Stimulated activated naive B cell treated with anti-CD40 and anti-IgM and Interleukin-4, amounts not matched to agents 10 μg/mL and 1 μg/mL and 100 μg/mL, for 72 hours (primary cell): ENCODE data around the gene MCEMP1.
"Not testable (repeated sequence)": the region's sequence is repeated elsewhere in the genome, so short reads cannot be mapped to it uniquely, and the experiment has no call there.

Experiments
- ATAC-seq, 2 donors: fragments of 150-1000 bp; cut with Tn5 transposase; replicated peaks; 2 replicates each; pipeline ENCODE4 v1.10.0; 2021; ENCODE audit warnings: moderate library complexity in 1 of 2
- DNase-seq: peaks from one replicate; pipeline ENCODE4 v3.0.0; 2021
- H3K27ac Mint-ChIP-seq: one replicate; pipeline ENCODE4 v1.8.0; 2022; ENCODE audit warnings: mild to moderate bottlenecking, mixed read lengths
- H3K27me3 Mint-ChIP-seq, 2 donors: one replicate each; pipeline ENCODE4 v1.8.0; 2022; ENCODE audit warnings: mixed read lengths in 2 of 2
- H3K36me3 Mint-ChIP-seq, 2 donors: one replicate each; pipeline ENCODE4 v1.8.0; 2022; ENCODE audit warnings: mixed read lengths in 2 of 2, mild to moderate bottlenecking in 1 of 2
- H3K4me1 Mint-ChIP-seq, 2 donors: one replicate each; pipeline ENCODE4 v1.8.0; 2022; ENCODE audit warnings: mixed read lengths in 2 of 2, mild to moderate bottlenecking in 1 of 2
- H3K4me3 Mint-ChIP-seq, 2 donors: one replicate each; pipeline ENCODE4 v1.8.0; 2022; ENCODE audit warnings: mild to moderate bottlenecking in 2 of 2, mixed read lengths in 2 of 2, moderate library complexity in 1 of 2
- H3K9me3 Mint-ChIP-seq, 2 donors: one replicate each; pipeline ENCODE4 v1.8.0; 2022; ENCODE audit warnings: mixed read lengths in 2 of 2, mild to moderate bottlenecking in 1 of 2

Gene MCEMP1

DNA sequence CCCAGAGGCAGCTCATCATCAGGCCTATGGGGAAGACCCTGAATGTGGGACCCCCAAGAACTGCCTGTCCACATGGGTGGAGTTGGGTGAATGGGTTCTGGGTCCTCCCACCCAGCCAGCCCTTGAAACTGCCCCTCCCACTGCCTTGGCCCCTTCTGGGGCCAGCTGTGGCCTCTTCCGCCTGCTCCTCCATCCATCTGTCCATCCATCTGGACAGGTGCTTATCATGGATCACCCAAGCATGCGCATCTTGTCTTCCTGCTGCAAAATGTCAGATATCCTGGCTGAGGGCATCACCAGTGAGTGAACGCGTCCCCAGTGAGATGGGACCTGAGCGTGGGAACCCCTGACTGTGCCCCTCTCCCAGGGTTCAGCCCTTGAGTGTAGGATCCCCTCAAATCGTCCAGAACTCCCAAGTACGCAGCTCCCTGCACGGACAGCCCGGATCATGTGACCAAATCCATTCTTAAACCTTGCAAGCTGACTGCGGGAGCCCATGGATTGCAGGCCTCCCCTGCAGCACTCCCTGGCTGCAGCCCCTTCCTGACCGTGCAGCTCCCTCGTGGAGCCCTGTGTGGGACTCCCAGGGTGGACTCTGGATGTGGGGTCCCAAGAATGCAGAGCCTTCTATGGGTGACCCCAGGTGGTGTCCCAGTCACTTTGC lies 38.0 kb upstream of the MCEMP1 start:
- peak overlapping the region in 1 of 2 donors; percentile 7 for H3K4me3 Mint-ChIP-seq
- no peak for DNase-seq
- no peak for ATAC-seq
- H3K9me3 Mint-ChIP-seq, result peaks cover 0 to 2% of the 10 kb centered on the region in 2 donors
- H3K4me1 Mint-ChIP-seq, result peaks cover 26 to 55% of the 10 kb centered on the region in 2 donors
- H3K27me3 Mint-ChIP-seq, result no peaks in the 10 kb centered on the region
- H3K27ac Mint-ChIP-seq, result no peak overlapping the region
- peaks cover 36 to 42% of the 10 kb centered on the region in 2 donors for H3K36me3 Mint-ChIP-seq

DNA sequence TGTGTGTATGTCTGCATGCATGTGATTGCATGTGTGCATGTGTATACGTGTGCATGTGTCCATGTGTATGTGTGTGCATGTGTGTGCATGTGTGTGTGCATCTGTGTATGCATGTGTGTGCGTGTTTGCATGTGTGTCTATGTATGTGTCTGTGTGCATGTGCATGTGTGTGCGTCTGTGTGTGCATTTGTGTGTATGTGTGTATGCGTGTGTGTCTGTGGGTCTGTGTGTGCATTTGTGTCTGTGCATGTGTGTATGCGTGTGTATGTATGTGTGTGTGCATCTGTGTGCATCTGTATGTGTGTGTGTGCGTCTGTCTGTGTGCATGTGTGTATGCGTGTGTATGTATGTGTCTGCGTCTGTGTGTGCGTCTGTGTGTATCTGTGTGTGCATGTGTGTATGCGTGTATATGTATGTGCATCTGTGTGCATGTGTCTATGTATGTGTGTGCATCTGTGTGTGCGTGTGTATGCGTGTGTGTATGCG lies 37.0 kb upstream of the MCEMP1 start:
- no peak for ATAC-seq
- peaks cover 21 to 51% of the 10 kb centered on the region in 2 donors for H3K4me1 Mint-ChIP-seq
- H3K4me3 Mint-ChIP-seq, result peak overlapping the region; percentile 15 to 18
- H3K9me3 Mint-ChIP-seq, result peaks cover 0 to 2% of the 10 kb centered on the region in 2 donors
- no peaks in the 10 kb centered on the region for H3K27me3 Mint-ChIP-seq
- DNase-seq, result no peak
- no peak overlapping the region for H3K27ac Mint-ChIP-seq
- peaks cover 43 to 47% of the 10 kb centered on the region in 2 donors for H3K36me3 Mint-ChIP-seq

GRCh38 chr19:7640803-7641202 lies 36.1 kb upstream of the MCEMP1 start:
- Mint-ChIP-seq H3K4me3 (no peak overlapping the region), H3K9me3 (peaks cover 0 to 2% of the 10 kb centered on the region in 2 donors), H3K4me1 (peaks cover 21 to 42% of the 10 kb centered on the region in 2 donors), H3K36me3 (peaks cover 49 to 53% of the 10 kb centered on the region in 2 donors), H3K27me3 (no peaks in the 10 kb centered on the region), H3K27ac (no peak overlapping the region)
- no peak for ATAC-seq
- DNase-seq, result no peak

- Mint-ChIP-seq H3K27me3 (no peaks in the 10 kb centered on the region), H3K36me3 (peaks cover 51 to 59% of the 10 kb centered on the region in 2 donors), H3K27ac (no peak overlapping the region), H3K4me1 (peaks cover 20 to 34% of the 10 kb centered on the region in 2 donors), H3K4me3 (no peak overlapping the region), H3K9me3 (peaks cover 0 to 2% of the 10 kb centered on the region in 2 donors)
- ATAC-seq (no peak), DNase-seq (no peak)
Measured at GRCh38 chr19:7641290-7642276, 35.3 kb upstream of the MCEMP1 start.

DNA sequence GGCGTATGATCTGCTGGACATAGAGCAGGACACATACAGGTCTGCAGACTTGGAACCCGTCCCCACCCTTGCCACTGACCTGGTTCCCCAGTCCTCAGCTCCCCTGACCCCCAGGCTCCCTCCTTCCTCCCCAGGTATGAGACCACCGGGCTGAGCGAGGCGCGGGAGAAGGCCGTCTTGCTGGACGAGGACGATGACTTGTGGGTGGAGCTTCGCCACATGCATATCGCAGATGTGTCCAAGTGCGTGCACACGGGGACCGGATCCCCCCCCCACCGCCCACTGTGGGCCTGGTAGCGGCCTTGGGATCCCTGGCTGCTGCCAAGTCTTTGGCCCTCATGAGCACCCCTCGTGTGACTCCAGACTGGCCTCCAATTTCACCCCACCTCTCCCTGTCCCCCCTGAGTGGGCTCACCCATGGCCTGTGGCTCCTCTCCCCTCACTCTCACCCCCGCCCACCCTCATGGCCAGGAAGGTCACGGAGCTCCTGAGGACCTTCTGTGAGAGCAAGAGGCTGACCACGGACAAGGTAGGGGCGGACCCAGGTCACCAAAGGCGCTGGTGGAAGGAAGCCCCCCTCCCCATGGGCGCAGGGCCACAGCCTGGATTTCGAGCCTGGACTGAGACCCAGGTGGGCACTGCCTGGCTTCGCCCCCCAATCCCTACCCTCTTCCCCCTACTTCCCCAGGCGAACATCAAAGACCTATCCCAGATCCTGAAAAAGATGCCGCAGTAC lies 34.4 kb upstream of the MCEMP1 start:
- Mint-ChIP-seq H3K27me3 (no peaks in the 10 kb centered on the region), H3K9me3 (peaks cover 0 to 2% of the 10 kb centered on the region in 2 donors), H3K36me3 (peaks cover 50 to 62% of the 10 kb centered on the region in 2 donors), H3K4me1 (peaks cover 18 to 30% of the 10 kb centered on the region in 2 donors), H3K27ac (no peak overlapping the region), H3K4me3 (no peak overlapping the region)
- ATAC-seq (no peak), DNase-seq (no peak)

GRCh38 chr19:7643031-7643415 lies 33.9 kb upstream of the MCEMP1 start:
- H3K9me3 Mint-ChIP-seq, result peaks cover 0 to 2% of the 10 kb centered on the region in 2 donors
- no peaks in the 10 kb centered on the region for H3K27me3 Mint-ChIP-seq
- peaks cover 53 to 67% of the 10 kb centered on the region in 2 donors for H3K36me3 Mint-ChIP-seq
- no peak overlapping the region for H3K4me3 Mint-ChIP-seq
- DNase-seq, result no peak
- H3K27ac Mint-ChIP-seq, result no peak overlapping the region
- no peak for ATAC-seq
- H3K4me1 Mint-ChIP-seq, result peaks cover 18 to 24% of the 10 kb centered on the region in 2 donors

DNA sequence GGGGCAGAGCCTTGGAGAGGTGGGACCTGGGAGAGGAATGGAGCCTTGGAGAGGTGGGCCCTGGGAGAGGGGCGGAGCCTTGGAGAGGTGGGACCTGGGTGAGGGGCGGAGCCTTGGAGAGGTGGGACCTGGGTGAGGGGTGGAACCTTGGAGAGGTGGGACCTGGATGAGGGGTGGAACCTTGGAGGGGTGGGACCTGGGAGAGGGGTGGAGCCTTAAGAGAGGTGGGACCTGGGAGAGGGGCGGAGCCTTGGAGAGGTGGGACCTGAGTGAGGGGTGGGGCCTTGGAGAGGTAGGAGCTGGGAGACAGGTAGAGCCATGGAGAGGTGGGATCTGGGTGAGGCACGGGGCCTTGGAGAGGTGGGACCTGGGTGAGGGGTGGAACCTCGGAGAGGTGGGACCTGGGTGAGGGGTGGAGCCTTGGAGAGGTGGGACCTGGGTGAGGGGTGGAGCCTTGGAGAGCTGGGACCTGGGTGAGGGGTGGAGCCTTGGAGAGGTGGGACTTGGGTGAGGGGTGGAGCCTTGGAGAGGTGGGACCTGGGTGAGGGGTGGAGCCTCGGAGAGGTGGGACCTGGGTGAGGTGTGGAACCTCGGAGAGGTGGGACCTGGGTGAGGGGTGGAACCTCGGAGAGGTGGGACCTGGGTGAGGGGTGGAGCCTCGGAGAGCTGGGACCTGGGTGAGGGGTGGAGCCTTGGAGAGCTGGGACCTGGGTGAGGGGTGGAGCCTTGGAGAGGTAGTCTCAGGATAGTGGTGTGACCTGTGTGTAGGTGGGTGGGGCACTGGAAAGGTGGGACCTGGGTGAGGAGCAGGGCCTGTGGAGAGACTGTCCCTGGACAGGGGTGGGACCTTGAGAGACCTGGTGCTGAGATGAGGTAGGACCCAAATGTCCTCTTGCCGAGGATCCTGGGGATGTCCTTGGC lies 33.0 kb upstream of the MCEMP1 start:
- not testable (repeated sequence) for ATAC-seq, H3K4me3 Mint-ChIP-seq, H3K27ac Mint-ChIP-seq

DNA sequence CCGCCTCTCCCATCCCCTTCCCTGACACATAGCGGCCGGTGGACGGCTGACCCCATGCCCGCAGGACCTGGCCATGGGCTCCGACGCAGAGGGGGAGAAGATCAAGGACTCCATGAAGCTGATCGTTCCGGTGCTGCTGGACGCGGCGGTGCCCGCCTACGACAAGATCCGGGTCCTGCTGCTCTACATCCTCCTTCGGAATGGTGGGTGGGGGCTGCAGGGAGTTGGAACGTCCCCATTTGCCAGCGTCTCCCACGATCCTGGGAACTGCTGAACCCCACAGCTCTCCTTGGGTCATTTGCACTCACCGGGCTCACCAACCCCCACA lies 32.4 kb upstream of the MCEMP1 start:
- peaks cover 0 to 2% of the 10 kb centered on the region in 2 donors for H3K9me3 Mint-ChIP-seq
- no peak overlapping the region for H3K27ac Mint-ChIP-seq
- no peak for DNase-seq
- peaks cover 52 to 67% of the 10 kb centered on the region in 2 donors for H3K36me3 Mint-ChIP-seq
- H3K27me3 Mint-ChIP-seq, result no peaks in the 10 kb centered on the region
- H3K4me1 Mint-ChIP-seq, result peaks cover 9 to 13% of the 10 kb centered on the region in 2 donors
- no peak overlapping the region for H3K4me3 Mint-ChIP-seq
- no peak for ATAC-seq

More for the DNA sequence above, 33.0 kb upstream of the MCEMP1 start:
- DNase-seq, H3K27me3 Mint-ChIP-seq, H3K9me3 Mint-ChIP-seq: not testable (repeated sequence)
- peaks cover 55 to 74% of the 10 kb centered on the region in 2 donors for H3K36me3 Mint-ChIP-seq
- H3K4me1 Mint-ChIP-seq, result peaks cover 15 to 17% of the 10 kb centered on the region in 2 donors

DNA sequence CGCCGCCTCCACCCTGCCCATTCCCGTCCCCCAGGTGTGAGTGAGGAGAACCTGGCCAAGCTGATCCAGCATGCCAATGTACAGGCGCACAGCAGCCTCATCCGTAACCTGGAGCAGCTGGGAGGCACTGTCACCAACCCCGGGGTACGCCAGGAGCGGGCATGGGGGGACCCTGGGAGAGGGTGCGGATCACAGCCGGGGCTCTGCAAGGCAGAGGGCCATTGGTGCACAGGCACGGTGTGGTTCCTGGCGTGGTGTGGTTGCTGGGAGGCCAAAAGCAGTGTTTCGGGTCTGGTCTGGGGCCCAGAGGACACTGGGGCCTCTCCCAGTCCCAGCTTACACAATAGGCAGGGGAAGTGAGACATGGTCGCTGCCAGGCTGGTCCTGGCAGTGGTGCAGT lies 31.7 kb upstream of the MCEMP1 start:
- H3K4me1 Mint-ChIP-seq, result peaks cover 3 to 6% of the 10 kb centered on the region in 2 donors

GRCh38 chr19:7645656-7646425 lies 31.0 kb upstream of the MCEMP1 start:
- DNase-seq (no peak), ATAC-seq (no peak)
- Mint-ChIP-seq H3K27me3 (peaks cover 0 to 7% of the 10 kb centered on the region in 2 donors), H3K36me3 (peaks cover 42 to 57% of the 10 kb centered on the region in 2 donors), H3K4me1 (peaks cover 0 to 4% of the 10 kb centered on the region in 2 donors), H3K4me3 (no peak overlapping the region), H3K27ac (no peak overlapping the region), H3K9me3 (peaks cover 0 to 2% of the 10 kb centered on the region in 2 donors)

More for the DNA sequence above, 31.7 kb upstream of the MCEMP1 start:
- H3K9me3 Mint-ChIP-seq, result peaks cover 0 to 2% of the 10 kb centered on the region in 2 donors
- ATAC-seq (peak in 1 of 2 donors; percentile 13), DNase-seq (no peak)
- H3K27me3 Mint-ChIP-seq, result peaks cover 0 to 4% of the 10 kb centered on the region in 2 donors
- H3K27ac Mint-ChIP-seq, result no peak overlapping the region
- peaks cover 45 to 61% of the 10 kb centered on the region in 2 donors for H3K36me3 Mint-ChIP-seq
- no peak overlapping the region for H3K4me3 Mint-ChIP-seq

DNA sequence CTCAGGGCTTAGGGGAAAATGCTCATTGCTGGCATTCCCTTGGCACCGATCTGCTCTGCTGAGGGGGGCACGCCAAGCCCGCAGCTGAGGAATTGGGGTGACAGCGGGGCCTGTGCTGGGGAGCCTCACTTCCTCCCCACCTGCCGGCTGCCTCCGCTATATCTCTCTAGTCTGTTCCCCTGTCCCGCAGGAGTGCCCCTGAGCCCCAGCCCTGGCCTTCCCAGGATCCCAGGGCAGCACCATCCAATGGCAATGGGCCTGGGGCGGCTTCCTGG lies 30.5 kb upstream of the MCEMP1 start:
- no peak overlapping the region for H3K27ac Mint-ChIP-seq
- peaks cover 0 to 4% of the 10 kb centered on the region in 2 donors for H3K4me1 Mint-ChIP-seq
- H3K36me3 Mint-ChIP-seq, result peaks cover 42 to 57% of the 10 kb centered on the region in 2 donors

DNA sequence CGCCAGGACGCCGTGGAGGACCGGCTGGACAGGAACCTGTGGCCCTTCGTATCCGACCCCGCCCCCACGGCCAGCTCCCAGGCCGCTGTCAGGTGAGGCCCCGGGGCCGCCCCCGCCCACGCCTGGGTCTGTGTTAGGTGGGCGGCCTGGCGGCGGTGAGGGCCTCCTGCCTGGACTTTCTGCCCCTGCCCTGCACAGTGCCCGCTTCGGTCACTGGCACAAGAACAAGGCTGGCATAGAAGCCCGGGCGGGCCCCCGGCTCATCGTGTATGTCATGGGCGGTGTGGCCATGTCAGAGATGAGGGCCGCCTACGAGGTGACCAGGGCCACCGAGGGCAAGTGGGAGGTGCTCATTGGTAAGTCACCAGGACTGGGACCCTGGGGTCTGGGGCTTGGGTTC lies 29.7 kb upstream of the MCEMP1 start:
- Mint-ChIP-seq H3K4me3 (no peak overlapping the region), H3K36me3 (peaks cover 39 to 53% of the 10 kb centered on the region in 2 donors), H3K4me1 (peaks cover 3 to 5% of the 10 kb centered on the region in 2 donors), H3K27me3 (peaks cover 0 to 7% of the 10 kb centered on the region in 2 donors), H3K27ac (no peak overlapping the region), H3K9me3 (peaks cover 0 to 2% of the 10 kb centered on the region in 2 donors)
- no peak for DNase-seq
- no peak for ATAC-seq

More for the DNA sequence above, 30.5 kb upstream of the MCEMP1 start:
- peaks cover 0 to 7% of the 10 kb centered on the region in 2 donors for H3K27me3 Mint-ChIP-seq
- ATAC-seq (no peak), DNase-seq (no peak)
- H3K9me3 Mint-ChIP-seq, result peaks cover 0 to 2% of the 10 kb centered on the region in 2 donors
- H3K4me3 Mint-ChIP-seq, result no peak overlapping the region
